Trophoblast cell (in vitro differentiated cells and primary cell): Measurements from ENCODE around the gene TMEM171.
A peak's percentile ranks its signal among the peaks of the same experiment; 100 is the strongest.

Source experiments
- DNase-seq, 2 donors: peaks; one replicate each; pipeline ENCODE4 v3.0.0-alpha.2; 2016
- H2AFZ ChIP-seq: 2 replicates; pipeline ENCODE4 v1.6.1; 2013; ENCODE audit warnings: low read length, moderate library complexity, mild to moderate bottlenecking; ENCODE audit not compliant: insufficient read depth, poor library complexity
- H2AK5ac ChIP-seq: 2 replicates; pipeline ENCODE4 v1.6.1; 2013; ENCODE audit warnings: mild to moderate bottlenecking, low read length
- H2BK120ac ChIP-seq: 2 replicates; pipeline ENCODE4 v1.6.1; 2013; ENCODE audit warnings: low read length, mild to moderate bottlenecking, moderate library complexity; ENCODE audit not compliant: insufficient read depth, poor library complexity
- H2BK12ac ChIP-seq: 2 replicates; pipeline ENCODE4 v1.6.1; 2013; ENCODE audit warnings: mild to moderate bottlenecking, low read length, moderate library complexity
- H2BK5ac ChIP-seq: 2 replicates; pipeline ENCODE4 v1.6.1; 2013; ENCODE audit warnings: low read length, low read depth, moderate library complexity, mild to moderate bottlenecking; ENCODE audit not compliant: poor library complexity
- H3K14ac ChIP-seq: 2 replicates; pipeline ENCODE4 v1.6.1; 2013; ENCODE audit warnings: mild to moderate bottlenecking, low read length
- H3K18ac ChIP-seq: 2 replicates; pipeline ENCODE4 v1.6.1; 2013; ENCODE audit warnings: mild to moderate bottlenecking, low read length
- H3K23ac ChIP-seq: 2 replicates; pipeline ENCODE4 v1.6.1; 2013; ENCODE audit warnings: low read length
- H3K27ac ChIP-seq: 2 replicates; pipeline ENCODE4 v1.5.1; 2013; ENCODE audit warnings: low read depth, mild to moderate bottlenecking, inconsistent platforms, low read length, moderate library complexity
- H3K27me3 ChIP-seq: 2 replicates; pipeline ENCODE4 v1.6.1; 2013; ENCODE audit warnings: inconsistent platforms, mild to moderate bottlenecking, low read length, moderate library complexity; ENCODE audit not compliant: insufficient read depth
- H3K36me3 ChIP-seq, 2 experiments: 1 replicate in 1 of 2; 2 replicates in 1 of 2; pipeline ENCODE4 v1.6.1; 2013; ENCODE audit warnings: low read length in 2 of 2, mild to moderate bottlenecking in 2 of 2, moderate library complexity in 1 of 2; ENCODE audit not compliant: insufficient read depth in 2 of 2, control insufficient read depth in 1 of 2
- H3K4ac ChIP-seq: 2 replicates; pipeline ENCODE4 v1.6.1; 2013; ENCODE audit warnings: low read depth, mild to moderate bottlenecking, low read length, moderate library complexity
- H3K4me1 ChIP-seq, 2 experiments: 1 replicate in 1 of 2; 2 replicates in 1 of 2; pipeline ENCODE4 v1.6.1; 2013; ENCODE audit warnings: low read length in 2 of 2, mild to moderate bottlenecking in 2 of 2, moderate library complexity in 1 of 2; ENCODE audit not compliant: insufficient read depth in 2 of 2, control insufficient read depth in 1 of 2
- H3K4me2 ChIP-seq: 2 replicates; pipeline ENCODE4 v1.6.1; 2013; ENCODE audit warnings: inconsistent platforms, mild to moderate bottlenecking, low read length, moderate library complexity
- H3K4me3 ChIP-seq: 2 replicates; pipeline ENCODE4 v1.5.1; 2013; ENCODE audit warnings: mild to moderate bottlenecking, low read depth, low read length, inconsistent platforms
- H3K79me1 ChIP-seq: one replicate; pipeline ENCODE4 v1.6.1; 2013; ENCODE audit warnings: low read length
- H3K79me2 ChIP-seq: 2 replicates; pipeline ENCODE4 v1.6.1; 2013; ENCODE audit warnings: low read length, mild to moderate bottlenecking; ENCODE audit not compliant: control insufficient read depth, insufficient read depth, poor library complexity
- H3K9ac ChIP-seq: 2 replicates; pipeline ENCODE4 v1.6.1; 2013; ENCODE audit warnings: mild to moderate bottlenecking, low read length
- H3K9me3 ChIP-seq: 2 replicates; pipeline ENCODE4 v1.6.1; 2013; ENCODE audit warnings: low read depth, mild to moderate bottlenecking, control low read depth, inconsistent platforms, low read length; ENCODE audit not compliant: insufficient read depth
- H4K12ac ChIP-seq: 2 replicates; pipeline ENCODE4 v1.6.1; 2013; ENCODE audit warnings: low read depth, mild to moderate bottlenecking, low read length, moderate library complexity
- H4K8ac ChIP-seq: 2 replicates; pipeline ENCODE4 v1.6.1; 2013; ENCODE audit warnings: low read depth, mild to moderate bottlenecking, low read length, moderate library complexity
- H4K91ac ChIP-seq: one replicate; pipeline ENCODE4 v1.6.1; 2013; ENCODE audit warnings: low read depth, mild to moderate bottlenecking, low read length, moderate library complexity
- WGBS: extraction: QIAGEN DNeasy Blood & Tissue Kit; methylation state at CpG from one replicate; pipeline ENCODE4 v1.1.7; 2013; ENCODE audit warnings: missing lambda C conversion rate; ENCODE audit not compliant: insufficient read length, insufficient coverage; ENCODE audit errors: extremely low coverage; 5-methylcytosine and 5-hydroxymethylcytosine counted together

Gene TMEM171

DNA sequence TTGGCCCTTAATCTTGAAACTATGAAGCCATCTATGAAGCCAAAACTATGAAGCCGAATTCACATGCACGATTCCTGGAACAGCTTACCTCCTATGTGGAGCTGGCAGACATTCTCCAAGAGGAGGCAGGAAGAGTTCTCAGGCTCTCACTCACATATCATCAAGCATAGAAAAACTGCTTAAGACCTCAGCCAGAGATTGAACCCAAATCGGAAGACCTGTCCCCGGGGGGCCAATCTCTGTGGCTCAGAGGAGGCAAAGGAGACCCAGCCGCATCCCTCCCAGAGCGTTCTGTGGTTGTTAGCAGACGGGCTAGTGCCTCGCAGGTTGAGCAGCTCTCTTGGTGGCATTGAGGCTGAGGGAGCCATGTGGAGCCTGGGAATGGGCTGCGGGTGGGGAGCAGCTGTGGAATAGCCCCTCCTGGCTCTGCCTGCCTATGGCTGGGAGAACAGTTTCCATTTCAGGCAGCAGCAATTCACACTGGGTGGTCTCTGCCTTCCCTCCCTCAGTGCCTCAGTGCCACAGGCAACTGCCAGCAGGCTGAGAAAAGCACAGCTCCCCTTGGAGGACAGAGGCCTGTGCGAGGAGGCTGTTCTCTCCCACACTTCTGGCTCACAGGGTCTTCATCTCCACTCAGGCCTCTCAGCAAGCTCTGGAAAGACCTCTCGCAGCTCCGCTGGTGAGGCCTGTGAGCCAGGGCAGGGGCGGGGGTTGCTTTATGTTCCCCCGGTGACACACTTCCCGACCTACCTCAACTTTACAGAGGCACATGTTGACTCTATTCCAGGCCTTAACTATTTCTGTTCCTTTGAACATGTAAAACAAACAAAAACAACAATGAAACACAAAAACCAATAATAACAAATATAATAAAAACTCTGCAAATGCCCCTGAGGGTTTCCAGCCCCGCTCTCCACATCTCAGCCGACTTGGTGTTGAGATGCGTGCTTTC lies 35.2 kb downstream of the TMEM171 start:
- Histone ChIP-seq H2BK120ac (no peak overlapping the region), H4K12ac (no peak overlapping the region), H3K14ac (no peak overlapping the region), H3K27me3 (no peaks in the 10 kb centered on the region), H4K91ac (no peak overlapping the region), H3K4ac (no peak overlapping the region), H3K9ac (no peak overlapping the region), H3K79me2 (no peaks in the 10 kb centered on the region), H3K4me3 (no peak overlapping the region), H3K79me1 (peaks cover 4% of the 10 kb centered on the region), H3K9me3 (no peaks in the 10 kb centered on the region), H2BK5ac (no peak overlapping the region), H3K27ac (no peak overlapping the region), H3K23ac (no peak overlapping the region), H3K4me1 (peaks cover 9 to 17% of the 10 kb centered on the region in 2 experiments), H2BK12ac (no peak overlapping the region), H2AK5ac (no peak overlapping the region), H4K8ac (peak overlapping the region; percentile 11), H3K18ac (no peak overlapping the region), H2AFZ (no peak overlapping the region), H3K4me2 (no peak overlapping the region), H3K36me3 (no peaks in the 10 kb centered on the region)
- DNase-seq, result no peak
- WGBS, result no CpG with 5 or more reads among the region's 18 CpGs

DNA sequence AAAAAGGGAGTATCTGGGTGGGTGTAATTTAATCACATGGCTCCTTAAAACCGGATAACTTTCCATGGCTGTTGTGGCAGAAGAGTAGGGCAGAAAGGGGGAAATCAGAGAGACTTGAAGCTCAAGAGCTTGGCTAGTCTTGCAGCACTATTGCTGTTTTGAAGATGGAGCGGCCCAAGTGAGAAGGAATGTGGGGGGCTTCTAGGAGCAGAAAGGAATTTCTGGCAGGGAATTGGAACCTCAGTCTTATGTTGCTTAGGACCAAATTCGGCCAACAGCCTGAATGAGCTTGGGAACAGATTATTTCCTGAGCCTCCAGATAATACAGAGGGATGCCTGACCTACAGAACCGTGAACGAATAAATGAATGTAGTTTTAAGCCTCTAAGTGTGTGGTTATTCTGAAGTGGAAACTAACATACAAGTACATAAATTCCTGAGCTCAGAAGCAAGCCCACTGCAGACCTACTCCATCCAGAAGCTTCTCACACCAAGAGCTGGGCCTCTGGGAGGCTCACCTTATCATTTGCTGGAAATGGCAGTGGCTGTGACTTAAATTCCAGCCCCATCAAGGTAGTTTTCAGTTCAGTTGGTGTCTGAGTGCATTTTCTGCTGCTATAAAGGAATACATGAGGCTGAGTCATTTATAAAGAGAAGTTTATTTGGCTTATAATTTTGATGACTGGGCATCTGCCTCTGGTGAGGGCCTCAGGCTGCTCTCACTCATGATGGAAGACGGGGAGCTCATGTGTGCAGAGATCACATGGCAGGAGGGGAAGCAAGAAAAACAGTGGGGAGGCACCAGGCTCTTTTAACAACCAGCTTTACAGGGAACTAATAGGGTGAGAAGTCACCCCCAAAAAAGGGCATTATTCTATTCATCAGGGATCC lies 37.3 kb downstream of the TMEM171 start:
- no peak overlapping the region for H2BK5ac ChIP-seq
- H3K27ac ChIP-seq, result no peak overlapping the region
- H3K4me2 ChIP-seq, result no peak overlapping the region
- H4K91ac ChIP-seq, result no peak overlapping the region
- no peaks in the 10 kb centered on the region for H3K27me3 ChIP-seq
- H2BK120ac ChIP-seq, result no peak overlapping the region
- H3K79me1 ChIP-seq, result peaks cover under 1% of the 10 kb centered on the region
- H3K36me3 ChIP-seq, result no peaks in the 10 kb centered on the region
- WGBS, result no CpG with 5 or more reads among the region's 6 CpGs
- H3K23ac ChIP-seq, result no peak overlapping the region
- DNase-seq, result no peak
- H2AK5ac ChIP-seq, result no peak overlapping the region
- peaks cover 2 to 5% of the 10 kb centered on the region in 2 experiments for H3K4me1 ChIP-seq
- H3K18ac ChIP-seq, result no peak overlapping the region
- H4K8ac ChIP-seq, result no peak overlapping the region
- no peak overlapping the region for H2BK12ac ChIP-seq
- no peaks in the 10 kb centered on the region for H3K9me3 ChIP-seq
- H3K4ac ChIP-seq, result no peak overlapping the region
- no peak overlapping the region for H3K4me3 ChIP-seq
- no peaks in the 10 kb centered on the region for H3K79me2 ChIP-seq
- no peak overlapping the region for H2AFZ ChIP-seq
- H3K9ac ChIP-seq, result no peak overlapping the region
- H3K14ac ChIP-seq, result no peak overlapping the region
- no peak overlapping the region for H4K12ac ChIP-seq

DNA sequence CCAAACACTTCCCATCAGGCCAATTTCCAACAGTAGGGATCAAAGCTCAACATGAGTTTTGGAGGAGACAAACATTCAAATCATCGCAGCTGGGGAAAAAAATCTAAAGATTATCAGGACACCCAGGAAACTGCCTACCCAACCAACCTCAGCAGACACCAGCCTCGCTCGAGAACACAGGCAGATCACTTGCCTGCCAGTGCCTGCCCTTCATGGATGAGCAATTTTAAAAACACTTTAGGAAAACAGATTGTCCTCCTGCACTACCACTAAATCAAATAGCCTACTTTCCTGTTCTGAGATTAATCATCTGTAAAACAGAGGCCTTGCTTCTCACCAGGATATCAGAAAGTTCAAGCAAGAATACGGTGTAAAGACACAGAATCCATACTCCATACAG lies 37.9 kb downstream of the TMEM171 start:
- Histone ChIP-seq H2AK5ac (no peak overlapping the region), H3K18ac (no peak overlapping the region), H3K23ac (no peak overlapping the region), H3K4me1 (peaks cover 2 to 5% of the 10 kb centered on the region in 2 experiments), H3K4me3 (no peak overlapping the region), H4K12ac (no peak overlapping the region), H2BK5ac (no peak overlapping the region), H3K36me3 (no peaks in the 10 kb centered on the region), H3K79me1 (no peaks in the 10 kb centered on the region), H2BK120ac (no peak overlapping the region), H4K91ac (no peak overlapping the region), H3K9me3 (no peaks in the 10 kb centered on the region), H3K27me3 (no peaks in the 10 kb centered on the region), H2BK12ac (no peak overlapping the region), H3K79me2 (no peaks in the 10 kb centered on the region), H4K8ac (no peak overlapping the region), H3K9ac (no peak overlapping the region), H3K27ac (no peak overlapping the region), H2AFZ (no peak overlapping the region), H3K4ac (no peak overlapping the region), H3K14ac (no peak overlapping the region), H3K4me2 (no peak overlapping the region)
- no peak for DNase-seq
- no CpG with 5 or more reads among the region's 4 CpGs for WGBS

DNA sequence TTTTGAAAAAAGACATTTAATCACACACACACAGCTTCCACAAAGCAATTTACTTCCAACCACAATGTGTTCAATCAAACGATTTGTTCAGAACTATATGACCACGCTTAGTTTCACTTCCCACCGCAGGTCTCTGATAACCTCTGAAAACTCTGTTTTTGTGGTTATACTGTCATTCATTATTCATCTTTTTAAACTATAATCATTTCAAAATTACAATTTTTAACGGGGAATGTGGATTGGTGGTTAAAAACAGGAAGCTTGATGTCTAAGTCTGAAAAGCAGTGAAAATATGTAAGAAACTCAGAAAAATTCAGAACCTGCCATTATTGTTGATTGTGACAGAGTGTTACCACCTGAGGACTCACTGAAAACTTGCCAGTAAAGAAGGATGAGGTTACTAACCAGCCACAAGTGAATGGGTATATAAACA lies 39.9 kb downstream of the TMEM171 start:
- Histone ChIP-seq H2BK12ac (no peak overlapping the region), H3K79me2 (no peaks in the 10 kb centered on the region), H2BK120ac (no peak overlapping the region), H3K9ac (no peak overlapping the region), H2AFZ (no peak overlapping the region), H3K9me3 (no peaks in the 10 kb centered on the region), H2AK5ac (no peak overlapping the region), H4K8ac (no peak overlapping the region), H3K4me3 (no peak overlapping the region), H4K91ac (no peak overlapping the region), H3K79me1 (no peaks in the 10 kb centered on the region), H3K36me3 (no peaks in the 10 kb centered on the region), H3K23ac (no peak overlapping the region), H4K12ac (no peak overlapping the region), H3K27ac (no peak overlapping the region), H3K18ac (no peak overlapping the region), H3K4me2 (no peak overlapping the region), H3K27me3 (no peaks in the 10 kb centered on the region), H2BK5ac (no peak overlapping the region), H3K4me1 (peaks cover 2 to 5% of the 10 kb centered on the region in 2 experiments), H3K14ac (no peak overlapping the region), H3K4ac (no peak overlapping the region)
- no CpG with 5 or more reads among the region's 4 CpGs for WGBS
- DNase-seq, result no peak
